ENCODE data around the gene FAM98B. TPM values are rescaled to one million over a fixed set of nuclear protein-coding genes. Genes with fewer than 3 reads are reported as not detected.

FAM98B gene
- total and polyA plus RNA-seq, 9 of the 15 experiments (the other 6 are each of a cell fraction or from before 2014, with no cell fraction given), result 3.1 to 42.0 (median 9.4) TPM

GRCh38 chr15:38453971-38454695 is at the start of gene FAM98B (continued):
- TF ChIP-seq CHD7 (IDR thresholded peaks at IDR 0.05; ENCODE audit: low read depth, low read length), result no peak
- peak; percentile 94 for TF ChIP-seq RREB1 (CRISPR knock-in tag; IDR thresholded peaks at IDR 0.05)
- no peak for TF ChIP-seq ZBTB43 (CRISPR knock-in tag; IDR thresholded peaks at IDR 0.05)
- TF ChIP-seq ZNF699 (CRISPR knock-in tag; IDR thresholded peaks at IDR 0.05; ENCODE audit: insufficient replicate concordance), result no peak
- peak; percentile 90 for TF ChIP-seq TOE1 (IDR thresholded peaks at IDR 0.05; ENCODE audit: borderline replicate concordance)
- TF ChIP-seq TOE1 (CRISPR knock-in tag; IDR thresholded peaks at IDR 0.05; ENCODE audit: borderline replicate concordance, low read depth), result no peak
